Adrenal gland (tissue), 5 donors: ENCODE data around the gene GMDS.

Source experiments
- POLR2A ChIP-seq, 2 donors: fragments of 450-650 bp; IDR thresholded peaks; one replicate each; pipeline ENCODE4 v1.6.1; 2017; ENCODE audit warnings: antibody characterized with exemption in 2 of 2, mild to moderate bottlenecking in 2 of 2, moderate library complexity in 1 of 2
- TF ChIP-seq, protein P1 (sequence below), 6 experiments: fragments of 450-650 bp in 4 of 6; fragments of 200-600 bp in 2 of 6; sonication (generic) in 1 of 6; IDR thresholded peaks; 1 replicate in 5 of 6; 2 replicates in 1 of 6; pipeline versions ENCODE4 v1.5.1 to v1.8.0; 2016 to 2021; ENCODE audit warnings: antibody characterized with exemption in 6 of 6, mild to moderate bottlenecking in 2 of 6, moderate library complexity in 1 of 6
- donor health status: DM: no; HTN: no; CAD: no.

DNA sequence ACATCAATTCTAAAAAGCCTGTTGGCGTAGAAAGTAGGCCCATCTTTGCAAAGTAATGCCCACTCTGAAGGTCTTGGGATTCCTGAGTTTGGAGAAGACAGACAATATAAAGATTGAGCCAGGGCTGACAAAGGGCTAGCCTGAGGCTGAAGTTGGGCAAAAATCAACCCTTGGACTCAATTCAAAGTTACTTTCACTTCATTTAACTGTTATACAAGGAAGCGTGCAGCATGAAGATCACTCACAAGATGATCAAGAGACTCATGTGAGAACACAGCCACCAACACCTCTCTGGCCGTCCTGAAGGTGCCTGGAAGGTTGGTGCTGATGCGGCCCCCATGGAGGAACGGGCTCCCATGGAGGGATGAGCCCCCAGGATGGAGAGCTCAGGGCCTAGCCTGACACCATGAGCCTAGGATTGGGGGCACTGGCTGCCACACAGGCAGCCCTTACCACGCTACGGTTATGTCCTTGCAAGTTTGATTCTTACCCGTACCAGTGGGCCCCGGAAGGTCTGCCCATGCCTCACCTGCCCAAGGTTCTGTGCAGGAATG, 609.1 kb downstream of the GMDS start:
- TF ChIP-seq, protein P1, sequence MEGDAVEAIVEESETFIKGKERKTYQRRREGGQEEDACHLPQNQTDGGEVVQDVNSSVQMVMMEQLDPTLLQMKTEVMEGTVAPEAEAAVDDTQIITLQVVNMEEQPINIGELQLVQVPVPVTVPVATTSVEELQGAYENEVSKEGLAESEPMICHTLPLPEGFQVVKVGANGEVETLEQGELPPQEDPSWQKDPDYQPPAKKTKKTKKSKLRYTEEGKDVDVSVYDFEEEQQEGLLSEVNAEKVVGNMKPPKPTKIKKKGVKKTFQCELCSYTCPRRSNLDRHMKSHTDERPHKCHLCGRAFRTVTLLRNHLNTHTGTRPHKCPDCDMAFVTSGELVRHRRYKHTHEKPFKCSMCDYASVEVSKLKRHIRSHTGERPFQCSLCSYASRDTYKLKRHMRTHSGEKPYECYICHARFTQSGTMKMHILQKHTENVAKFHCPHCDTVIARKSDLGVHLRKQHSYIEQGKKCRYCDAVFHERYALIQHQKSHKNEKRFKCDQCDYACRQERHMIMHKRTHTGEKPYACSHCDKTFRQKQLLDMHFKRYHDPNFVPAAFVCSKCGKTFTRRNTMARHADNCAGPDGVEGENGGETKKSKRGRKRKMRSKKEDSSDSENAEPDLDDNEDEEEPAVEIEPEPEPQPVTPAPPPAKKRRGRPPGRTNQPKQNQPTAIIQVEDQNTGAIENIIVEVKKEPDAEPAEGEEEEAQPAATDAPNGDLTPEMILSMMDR (IDR thresholded peaks at IDR 0.05), result no peak
- TF ChIP-seq POLR2A (IDR thresholded peaks at IDR 0.05), result no peak
